ENCODE measurements around the gene NLE1. TPM values are rescaled to one million over a fixed set of nuclear protein-coding genes. Genes with fewer than 3 reads are reported as not detected.
A peak's percentile ranks its signal among the peaks of the same experiment; 100 is the strongest.
"Not testable (repeated sequence)": the region's sequence is repeated elsewhere in the genome, so short reads cannot be mapped to it uniquely, and the experiment has no call there.

Gene NLE1
- total RNA-seq, 1 donor from 2014 or later, result 16.7 TPM

DNA sequence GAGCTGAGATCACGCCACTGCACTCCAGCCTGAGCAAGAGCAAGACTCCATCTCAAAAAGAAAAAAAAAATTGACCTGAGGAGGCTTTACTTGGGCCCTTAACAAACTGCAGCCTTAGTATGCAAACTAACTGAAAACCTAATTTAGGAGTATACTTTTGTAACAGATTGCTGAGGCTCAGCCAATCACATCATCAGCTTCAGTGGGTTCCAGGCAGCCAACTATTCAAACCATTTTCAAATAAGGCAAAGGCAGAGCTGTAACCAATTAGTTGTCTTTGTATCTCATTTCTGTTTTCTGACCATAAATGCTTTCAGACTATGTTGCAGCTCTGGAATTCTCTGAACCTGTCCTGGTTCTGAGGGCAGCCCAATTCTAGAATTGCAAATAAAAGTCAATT lies 46.4 kb downstream of the NLE1 start:
- peaks cover 4% of the 10 kb centered on the region for H3K36me3 Mint-ChIP-seq (ENCODE audit: low read depth, unreplicated experiment)
- no peak overlapping the region for H3K4me3 Mint-ChIP-seq (ENCODE audit: unreplicated experiment)
- DNase-seq (ENCODE audit: low spot score), result no peak
- no peaks in the 10 kb centered on the region for H3K4me1 Mint-ChIP-seq (ENCODE audit: unreplicated experiment)
- H3K27me3 Mint-ChIP-seq (ENCODE audit: unreplicated experiment), result no peaks in the 10 kb centered on the region
- TF ChIP-seq, protein P1, sequence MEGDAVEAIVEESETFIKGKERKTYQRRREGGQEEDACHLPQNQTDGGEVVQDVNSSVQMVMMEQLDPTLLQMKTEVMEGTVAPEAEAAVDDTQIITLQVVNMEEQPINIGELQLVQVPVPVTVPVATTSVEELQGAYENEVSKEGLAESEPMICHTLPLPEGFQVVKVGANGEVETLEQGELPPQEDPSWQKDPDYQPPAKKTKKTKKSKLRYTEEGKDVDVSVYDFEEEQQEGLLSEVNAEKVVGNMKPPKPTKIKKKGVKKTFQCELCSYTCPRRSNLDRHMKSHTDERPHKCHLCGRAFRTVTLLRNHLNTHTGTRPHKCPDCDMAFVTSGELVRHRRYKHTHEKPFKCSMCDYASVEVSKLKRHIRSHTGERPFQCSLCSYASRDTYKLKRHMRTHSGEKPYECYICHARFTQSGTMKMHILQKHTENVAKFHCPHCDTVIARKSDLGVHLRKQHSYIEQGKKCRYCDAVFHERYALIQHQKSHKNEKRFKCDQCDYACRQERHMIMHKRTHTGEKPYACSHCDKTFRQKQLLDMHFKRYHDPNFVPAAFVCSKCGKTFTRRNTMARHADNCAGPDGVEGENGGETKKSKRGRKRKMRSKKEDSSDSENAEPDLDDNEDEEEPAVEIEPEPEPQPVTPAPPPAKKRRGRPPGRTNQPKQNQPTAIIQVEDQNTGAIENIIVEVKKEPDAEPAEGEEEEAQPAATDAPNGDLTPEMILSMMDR (IDR thresholded peaks at IDR 0.05; ENCODE audit: unreplicated experiment), result no peak
- no peaks in the 10 kb centered on the region for H3K9me3 Mint-ChIP-seq (ENCODE audit: unreplicated experiment)
- H3K27ac Mint-ChIP-seq (ENCODE audit: unreplicated experiment), result no peak overlapping the region

DNA sequence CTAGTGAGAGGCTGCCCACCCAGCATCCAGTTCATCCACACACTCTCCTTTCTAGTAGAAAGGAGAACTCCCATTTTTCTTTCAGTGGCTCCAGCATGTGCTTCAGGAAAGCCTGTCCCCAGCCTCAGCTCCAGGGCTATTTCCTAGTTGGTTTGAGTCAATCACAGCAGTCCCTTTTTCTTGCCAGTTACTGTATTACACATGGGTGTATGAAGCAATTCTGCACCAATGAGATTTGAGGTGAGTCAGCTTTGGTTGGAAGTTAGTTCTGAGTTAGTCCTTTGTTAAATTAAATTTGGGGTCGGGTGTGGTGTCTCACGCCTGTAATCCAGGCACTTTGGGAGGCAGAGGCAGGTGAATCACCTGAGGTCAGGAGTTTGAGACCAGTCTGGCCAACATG lies 47.2 kb downstream of the NLE1 start:
- TF ChIP-seq, protein P1 (IDR thresholded peaks at IDR 0.05; ENCODE audit: unreplicated experiment), result no peak
- DNase-seq (ENCODE audit: low spot score), result no peak
- Mint-ChIP-seq H3K36me3 (ENCODE audit: low read depth, unreplicated experiment) (peaks cover 4% of the 10 kb centered on the region), H3K27ac (ENCODE audit: unreplicated experiment) (no peak overlapping the region), H3K4me1 (ENCODE audit: unreplicated experiment) (no peaks in the 10 kb centered on the region), H3K9me3 (ENCODE audit: unreplicated experiment) (no peaks in the 10 kb centered on the region), H3K27me3 (ENCODE audit: unreplicated experiment) (no peaks in the 10 kb centered on the region), H3K4me3 (ENCODE audit: unreplicated experiment) (no peak overlapping the region)

DNA sequence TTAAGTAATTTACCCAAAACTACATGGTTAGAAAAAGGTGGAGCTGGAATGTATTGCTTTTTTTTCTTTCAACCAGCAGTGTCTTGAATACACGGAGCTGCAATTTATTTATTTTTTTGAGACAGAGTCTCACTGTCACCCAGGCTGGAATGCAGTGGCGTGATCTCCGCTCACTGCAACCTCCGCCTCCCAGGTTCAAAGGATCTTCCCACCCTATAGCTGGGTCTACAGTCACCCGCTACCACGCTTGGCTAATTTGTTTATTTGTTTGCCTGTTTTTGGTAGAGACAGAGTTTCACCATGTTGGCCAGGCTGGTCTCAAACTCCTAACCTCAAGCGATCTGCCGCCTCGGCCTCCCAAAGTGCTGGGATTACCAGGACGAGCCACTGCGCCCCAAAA lies 51.4 kb downstream of the NLE1 start:
- not testable (repeated sequence) for H3K27me3 Mint-ChIP-seq (ENCODE audit: unreplicated experiment); DNase-seq (ENCODE audit: low spot score); H3K36me3 Mint-ChIP-seq (ENCODE audit: low read depth, unreplicated experiment); H3K4me3 Mint-ChIP-seq (ENCODE audit: unreplicated experiment); H3K9me3 Mint-ChIP-seq (ENCODE audit: unreplicated experiment); H3K27ac Mint-ChIP-seq (ENCODE audit: unreplicated experiment)
- peaks cover 16% of the 10 kb centered on the region for H3K4me1 Mint-ChIP-seq (ENCODE audit: unreplicated experiment)

DNA sequence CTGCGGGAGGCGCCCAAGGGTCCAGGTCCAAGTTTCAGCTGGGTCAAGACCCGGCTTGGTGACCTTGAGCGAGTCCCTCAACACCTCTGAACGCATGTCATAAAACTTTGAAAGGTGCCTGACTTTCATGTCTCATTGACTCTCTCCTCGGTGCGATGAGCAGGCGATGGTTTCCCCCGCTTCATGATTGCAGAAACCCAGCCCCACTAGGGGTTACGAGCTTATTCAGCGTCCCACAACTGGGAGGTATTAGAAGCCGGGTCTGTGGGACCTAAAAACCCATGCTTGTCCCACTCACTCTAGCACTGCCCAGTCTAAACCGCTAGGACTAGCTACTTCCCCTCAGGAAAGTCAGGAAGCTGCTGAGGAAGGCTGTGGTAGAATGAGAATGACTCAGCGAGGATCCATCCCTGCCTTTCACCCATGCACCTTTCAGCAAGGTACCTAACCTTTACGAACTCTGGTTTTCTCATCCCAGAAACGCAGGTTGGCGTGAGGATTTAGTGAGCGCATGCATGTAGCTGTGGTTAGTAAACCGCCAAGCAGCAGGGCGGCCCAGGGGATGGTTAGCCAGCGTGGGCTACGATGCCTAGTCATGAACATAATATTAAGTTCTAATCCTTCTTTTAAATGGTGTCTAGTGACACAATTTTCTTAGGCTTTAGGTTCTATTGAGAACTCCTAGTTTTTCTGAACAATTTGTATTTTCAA lies 52.4 kb downstream of the NLE1 start:
- Mint-ChIP-seq H3K27ac (ENCODE audit: unreplicated experiment) (peak overlapping the region; percentile 88), H3K4me1 (ENCODE audit: unreplicated experiment) (peaks cover 16% of the 10 kb centered on the region), H3K27me3 (ENCODE audit: unreplicated experiment) (peaks cover 3% of the 10 kb centered on the region), H3K9me3 (ENCODE audit: unreplicated experiment) (no peaks in the 10 kb centered on the region), H3K4me3 (ENCODE audit: unreplicated experiment) (peak overlapping the region; percentile 87), H3K36me3 (ENCODE audit: low read depth, unreplicated experiment) (no peaks in the 10 kb centered on the region)
- TF ChIP-seq, protein P1 (IDR thresholded peaks at IDR 0.05; ENCODE audit: unreplicated experiment), result peak; percentile 50
- DNase-seq (ENCODE audit: low spot score), result peak; percentile 40

DNA sequence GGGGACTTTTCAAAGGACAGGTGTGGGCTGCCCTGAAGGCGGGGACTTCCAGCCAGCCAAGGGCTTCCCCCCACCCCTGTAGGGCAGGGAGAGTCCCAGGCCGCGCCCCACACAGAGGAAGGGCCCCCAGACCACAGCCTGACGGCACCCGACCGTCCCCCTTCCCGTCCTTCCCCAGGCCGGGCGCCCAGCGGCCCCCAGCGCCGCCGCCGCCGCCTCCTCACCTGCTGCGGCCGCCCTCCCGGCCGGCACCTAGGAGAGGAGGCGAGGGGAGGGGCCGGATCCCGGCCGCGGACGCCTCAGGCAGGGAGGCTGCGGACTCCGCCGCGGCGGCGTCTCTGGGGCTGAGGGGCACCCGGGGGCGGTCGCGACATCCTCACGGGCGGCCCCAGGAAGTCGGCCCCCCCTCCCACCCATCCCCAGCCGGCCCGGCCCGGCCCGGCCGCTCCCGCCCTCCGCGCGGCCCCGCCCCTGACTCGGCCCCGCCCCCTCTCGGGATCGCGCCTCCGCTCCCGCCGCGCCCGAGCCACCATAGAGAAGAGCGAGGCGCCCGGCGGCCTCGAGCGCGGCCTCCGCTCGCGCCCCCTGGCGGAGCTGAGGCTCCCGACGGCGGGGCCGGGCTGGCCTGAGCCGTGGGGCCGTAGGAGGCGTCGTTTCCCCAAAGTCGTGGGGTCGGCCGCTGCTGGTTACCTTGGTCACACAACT lies 53.1 kb downstream of the NLE1 start:
- Mint-ChIP-seq H3K27ac (ENCODE audit: unreplicated experiment) (peak overlapping the region; percentile 88), H3K36me3 (ENCODE audit: low read depth, unreplicated experiment) (no peaks in the 10 kb centered on the region), H3K4me3 (ENCODE audit: unreplicated experiment) (peak overlapping the region; percentile 92), H3K9me3 (ENCODE audit: unreplicated experiment) (no peaks in the 10 kb centered on the region), H3K4me1 (ENCODE audit: unreplicated experiment) (peaks cover 16% of the 10 kb centered on the region), H3K27me3 (ENCODE audit: unreplicated experiment) (peaks cover 3% of the 10 kb centered on the region)
- peak; percentile 93 for DNase-seq (ENCODE audit: low spot score)
- TF ChIP-seq, protein P1 (IDR thresholded peaks at IDR 0.05; ENCODE audit: unreplicated experiment), result peak; percentile 89
